Keratinocyte (primary cell): ENCODE measurements around the gene FBXO45.

Source experiments
- CTCF ChIP-seq, 3 experiments: IDR thresholded peaks in 1 of 3; conservative IDR thresholded peaks in 1 of 3; optimal IDR thresholded peaks in 1 of 3; 2 replicates in 2 of 3; 3 replicates in 1 of 3; pipeline versions ENCODE3 to v1.5.1; 2011; ENCODE audit warnings: low read length in 3 of 3, mild to moderate bottlenecking in 3 of 3, moderate library complexity in 2 of 3, control low read depth in 1 of 3, inconsistent platforms in 1 of 3; ENCODE audit not compliant: insufficient read depth in 2 of 3; ENCODE audit errors: extremely low read depth in 1 of 3
- EZH2 ChIP-seq: IDR thresholded peaks from one replicate; pipeline ENCODE4 v1.6.1; 2012; ENCODE audit warnings: inconsistent platforms, mild to moderate bottlenecking, low read length, moderate library complexity

DNA sequence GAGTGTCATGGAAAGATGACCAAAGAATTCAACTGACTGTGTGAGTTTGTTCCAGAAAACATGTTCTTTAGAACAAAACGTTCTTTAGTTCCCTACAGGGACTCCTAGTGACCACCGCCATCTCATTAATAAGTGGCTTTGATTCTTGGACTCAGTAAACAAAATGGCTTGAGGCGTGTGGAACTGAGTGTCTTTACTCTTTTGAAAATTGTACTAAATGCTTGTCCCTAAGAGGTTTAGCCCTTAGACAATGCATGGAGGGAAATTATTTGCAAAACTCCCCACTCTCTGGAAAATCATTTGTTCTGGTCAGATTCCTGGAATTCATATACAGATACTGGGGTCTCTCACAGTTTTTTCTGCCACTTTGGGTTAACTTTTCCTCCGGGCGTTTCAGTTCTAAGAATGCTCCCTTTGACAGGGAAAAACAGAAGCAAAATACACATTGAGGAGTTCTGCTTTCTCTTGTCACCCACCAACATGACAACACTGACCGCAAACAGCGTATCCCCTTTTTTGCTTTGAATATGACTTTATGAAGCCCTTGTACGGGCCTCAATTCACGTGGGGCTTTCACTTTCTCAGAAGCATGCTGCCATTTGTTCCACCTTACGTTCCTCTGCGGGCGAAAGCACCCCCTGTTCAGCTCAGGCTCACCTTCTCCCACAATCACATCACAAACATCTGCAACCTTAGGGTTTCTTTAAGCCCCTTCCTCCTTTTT is 55.8 kb downstream of the FBXO45 start:
- TF ChIP-seq CTCF (optimal IDR thresholded peaks at IDR 0.05 in 1 of 3, IDR thresholded peaks at IDR 0.05 in 1 of 3, conservative IDR thresholded peaks at IDR 0.05 in 1 of 3; ENCODE audit: extremely low read depth in 1 of 3, insufficient read depth in 2 of 3, low read length in 3 of 3) (no peak), EZH2 (no peak)
